MM.1S (cell line): ENCODE results near the gene TRABD2B.

Experiments used
- CTCF ChIP-seq: fragments of 300-600 bp; sonication (generic); IDR thresholded peaks from 2 replicates; pipeline ENCODE4 v1.5.1; 2016; ENCODE audit warnings: antibody characterized with exemption, low read length, mixed read lengths
- EZH2 ChIP-seq: fragments of 300-600 bp; sonication (generic); optimal IDR thresholded peaks from 2 replicates; pipeline ENCODE3; 2017; ENCODE audit warnings: low read depth, mild to moderate bottlenecking, antibody characterized with exemption, low read length, mixed read lengths
- EZH2phosphoT487 ChIP-seq: fragments of 300-600 bp; sonication (generic); IDR thresholded peaks from 2 replicates; pipeline ENCODE4 v1.6.1; 2018; ENCODE audit warnings: antibody characterized with exemption, low read length

GRCh38 chr1:48006264-48006663 lies 9.1 kb upstream of the TRABD2B start:
- TF ChIP-seq CTCF (no peak), EZH2 (no peak), EZH2phosphoT487 (no peak)
